ENCODE data around the gene KIAA1328.
"Not testable (repeated sequence)": the region's sequence is repeated elsewhere in the genome, so short reads cannot be mapped to it uniquely, and the experiment has no call there.

The KIAA1328 gene

GRCh38 chr18:36825526-36825925 is 3.4 kb upstream of the KIAA1328 start:
- DNase-seq (ENCODE audit: low read depth, low spot score), result no peak

DNA sequence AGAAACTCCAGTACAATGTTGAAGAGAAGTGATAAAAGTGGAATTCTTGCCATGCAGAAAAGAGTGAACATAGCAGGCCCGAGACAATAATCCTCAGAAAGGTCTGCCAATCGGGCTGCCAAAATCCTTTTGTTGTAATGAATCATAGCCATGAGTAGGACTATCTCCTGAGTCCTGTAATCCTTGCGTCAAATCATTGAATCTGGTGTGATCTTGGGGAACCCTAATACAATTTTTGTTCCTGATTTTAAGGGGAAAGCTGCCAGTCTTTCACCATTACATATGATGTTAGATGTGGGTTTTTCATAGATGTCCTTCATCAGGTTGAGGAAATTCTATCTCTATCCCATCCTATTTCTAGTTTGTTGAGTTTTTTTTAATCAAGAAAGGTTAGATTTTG is 2.4 kb upstream of the KIAA1328 start:
- no peak for DNase-seq (ENCODE audit: low read depth, low spot score)

DNA sequence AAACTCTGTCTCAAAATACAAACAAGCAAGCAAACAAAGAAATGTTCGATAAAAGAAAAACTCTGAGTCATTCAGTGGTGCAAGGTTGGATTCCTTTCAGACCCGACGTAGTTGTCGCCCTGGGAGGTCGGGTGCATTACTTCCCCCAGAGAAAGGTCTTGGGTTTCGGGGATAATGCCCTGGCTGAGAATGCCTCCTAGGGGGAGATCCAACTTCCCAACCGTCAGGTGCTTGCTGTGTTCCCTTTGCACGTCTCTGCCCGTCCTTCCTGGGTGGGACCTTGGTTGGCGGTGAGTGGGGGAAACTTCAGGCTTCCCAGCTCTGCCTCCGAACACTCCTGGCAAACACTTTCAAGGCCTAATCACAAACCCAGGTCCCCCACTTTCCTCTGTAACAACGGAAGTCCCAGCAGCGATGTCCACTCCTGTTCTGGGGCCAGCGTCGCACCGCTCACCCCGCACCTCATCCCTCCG is 734 bp upstream of the KIAA1328 start:
- DNase-seq (ENCODE audit: low read depth, low spot score), result no peak

GRCh38 chr18:36829362-36830157 is 633 bp downstream of the KIAA1328 start:
- DNase-seq (ENCODE audit: low read depth, low spot score), result no peak

GRCh38 chr18:36830158-36830495 is 1.2 kb downstream of the KIAA1328 start:
- DNase-seq (ENCODE audit: low read depth, low spot score), result no peak

DNA sequence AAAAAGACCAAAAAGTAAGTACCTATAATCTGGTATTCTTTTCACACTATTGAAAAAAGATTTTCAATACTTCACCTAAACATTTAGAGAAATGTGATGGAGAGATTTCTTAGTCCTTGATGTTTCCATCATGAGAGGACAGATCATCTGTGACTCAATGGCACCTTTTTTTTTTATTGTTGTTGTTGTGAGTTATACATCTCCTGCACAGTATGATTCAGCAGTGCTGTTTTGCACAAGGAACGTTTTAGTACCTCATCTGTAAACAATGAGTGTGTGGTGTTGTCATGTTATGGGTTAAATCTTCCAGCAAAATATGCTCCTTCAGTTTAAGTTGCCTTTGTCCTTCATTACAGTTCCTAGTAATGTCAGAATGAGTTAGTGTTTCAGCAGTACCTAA is 2.2 kb downstream of the KIAA1328 start:
- DNase-seq (ENCODE audit: low read depth, low spot score), result no peak

DNA sequence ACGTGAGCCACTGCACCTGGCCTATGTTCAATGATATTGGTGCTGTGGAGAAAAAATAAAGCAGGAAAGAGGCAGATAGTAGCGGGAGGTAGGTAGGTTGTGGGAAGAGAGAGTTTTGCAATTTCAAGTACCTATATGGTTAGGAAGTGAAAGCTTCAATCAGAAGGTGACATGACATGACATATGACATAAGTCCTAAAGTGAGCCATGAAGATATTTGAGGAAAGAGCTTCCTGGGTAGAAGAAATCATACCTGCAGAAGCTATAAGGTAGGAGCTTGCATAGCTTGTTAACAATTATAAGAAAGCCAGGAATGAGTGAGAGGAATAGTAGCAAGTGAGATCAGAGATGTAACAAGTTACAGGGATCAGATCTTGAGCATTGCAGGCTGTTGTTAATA is 4.2 kb downstream of the KIAA1328 start:
- no peak for DNase-seq (ENCODE audit: low read depth, low spot score)

GRCh38 chr18:36835927-36836326 is 7.0 kb downstream of the KIAA1328 start:
- no peak for DNase-seq (ENCODE audit: low read depth, low spot score)

GRCh38 chr18:36839835-36840234 is 10.9 kb downstream of the KIAA1328 start:
- no peak for DNase-seq (ENCODE audit: low read depth, low spot score)

GRCh38 chr18:36843199-36843598 is 14.3 kb downstream of the KIAA1328 start:
- DNase-seq (ENCODE audit: low read depth, low spot score), result no peak

DNA sequence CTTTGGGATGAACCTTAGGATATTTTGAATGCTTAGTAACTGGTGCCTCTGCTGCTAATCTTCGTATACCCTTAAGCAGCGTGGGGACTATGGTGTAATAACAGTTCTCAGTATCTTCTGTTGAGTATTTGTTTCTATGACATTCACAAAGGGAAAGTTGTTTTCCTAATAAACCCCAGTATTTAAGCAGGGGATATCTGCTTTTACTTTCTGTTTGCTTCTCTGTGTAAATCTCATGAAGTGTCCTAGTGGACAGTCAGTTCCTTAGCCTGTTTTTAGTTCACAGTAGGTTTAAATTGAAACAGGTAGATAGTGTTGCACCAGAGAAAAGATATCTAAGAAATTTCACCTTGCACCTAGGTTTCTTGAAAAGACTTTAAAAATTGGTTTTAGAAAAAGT is 14.9 kb downstream of the KIAA1328 start:
- no peak for DNase-seq (ENCODE audit: low read depth, low spot score)

DNA sequence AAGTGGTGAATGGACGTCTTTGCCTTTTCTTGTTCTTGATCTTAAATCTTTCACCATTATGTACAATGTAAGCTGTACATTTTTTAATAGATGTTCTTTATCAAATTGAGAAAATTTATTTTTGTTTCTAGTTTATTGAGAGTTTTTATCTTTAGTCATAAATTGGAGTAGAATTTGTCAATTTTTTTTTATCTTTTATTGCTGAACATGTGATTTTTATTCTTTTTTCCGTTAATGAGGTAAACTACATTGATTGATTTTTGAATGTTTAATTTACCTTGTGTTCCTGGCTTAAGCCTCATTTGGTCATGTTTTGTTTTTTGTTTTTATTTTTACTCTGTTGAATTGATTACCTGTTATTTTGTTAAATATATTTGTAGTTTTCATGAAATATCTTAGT is 19.7 kb downstream of the KIAA1328 start:
- no peak for DNase-seq (ENCODE audit: low read depth, low spot score)

DNA sequence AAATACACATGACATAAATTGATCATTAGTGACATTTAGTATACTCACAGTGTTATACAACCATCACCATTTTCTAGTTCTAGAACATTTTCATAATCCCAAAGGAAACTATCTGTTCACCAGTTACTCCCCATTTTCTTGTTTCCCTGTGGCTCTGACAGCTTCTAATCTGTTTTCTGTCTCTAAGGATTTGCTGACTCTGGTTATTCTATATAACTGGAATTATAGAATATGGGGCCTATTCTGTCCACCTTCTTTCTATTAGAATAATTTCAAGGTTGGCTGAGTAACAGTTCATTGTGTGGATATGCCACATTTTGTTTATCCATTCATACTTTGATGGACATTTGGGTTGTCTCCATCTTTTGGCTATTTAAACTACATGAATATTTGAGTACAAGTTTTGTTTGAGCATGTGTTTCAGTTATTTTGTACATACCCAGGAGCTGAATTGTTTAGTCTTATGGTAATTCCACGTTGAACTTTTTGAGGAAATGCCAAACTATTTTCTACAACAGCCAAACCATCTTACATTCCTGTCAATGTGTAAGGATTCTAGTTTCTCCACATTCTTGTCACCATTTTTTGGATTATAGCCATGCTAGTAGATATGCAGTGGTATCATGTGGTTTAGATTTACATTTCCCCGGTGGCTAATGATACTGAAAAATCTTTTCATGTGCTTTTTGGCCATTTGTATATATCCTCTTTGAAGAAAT is 20.5 kb downstream of the KIAA1328 start:
- DNase-seq (ENCODE audit: low read depth, low spot score), result no peak

DNA sequence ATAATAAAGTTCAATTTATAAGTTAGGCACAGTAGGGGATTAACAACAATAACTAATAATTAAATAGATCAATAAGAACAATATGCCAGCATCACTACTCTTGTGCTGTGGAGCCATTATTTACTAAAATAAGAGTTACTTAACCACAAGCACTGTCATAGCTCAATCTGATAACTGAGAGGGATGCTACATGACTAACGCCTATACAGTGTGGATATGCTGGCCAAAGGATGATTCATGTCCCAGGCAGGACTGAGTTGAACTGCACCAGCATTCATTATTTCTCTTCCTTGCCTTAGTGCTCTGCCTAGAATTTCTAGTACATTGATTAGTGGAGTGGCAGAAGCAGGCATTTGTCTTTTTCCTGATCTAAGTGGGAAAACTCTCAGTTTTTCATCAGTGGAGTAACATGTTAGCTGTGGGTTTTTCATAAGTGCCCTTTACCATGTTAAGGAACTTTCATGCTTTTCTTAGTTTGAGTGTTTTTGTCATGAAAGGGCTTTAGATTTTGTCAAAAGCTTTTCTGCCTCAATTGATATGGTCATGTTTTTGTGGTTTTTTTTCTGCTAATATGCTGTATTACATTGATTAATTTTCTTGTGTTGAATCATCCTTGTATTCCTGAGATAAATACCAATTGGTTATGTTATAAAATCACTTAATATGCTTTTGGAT is 21.7 kb downstream of the KIAA1328 start:
- DNase-seq (ENCODE audit: low read depth, low spot score), result no peak

DNA sequence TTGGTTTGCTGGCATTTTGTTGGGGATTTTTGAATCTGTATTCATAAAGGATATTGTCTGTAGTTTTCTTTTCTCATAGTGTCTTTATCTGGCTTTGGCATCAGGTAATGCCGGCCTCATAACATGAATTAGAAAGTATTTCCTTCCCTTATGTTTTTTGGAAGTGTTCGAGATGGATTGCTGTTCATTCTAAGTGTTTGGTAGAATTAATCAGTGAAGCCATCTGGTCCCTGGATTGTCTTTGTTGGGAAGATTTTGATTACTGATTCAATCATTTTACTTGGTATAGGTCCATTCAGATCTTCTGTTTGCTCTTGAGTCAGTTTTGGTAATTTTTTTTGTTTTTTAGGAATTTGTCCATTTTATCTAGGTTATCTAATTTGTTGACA is 22.3 kb downstream of the KIAA1328 start:
- no peak for DNase-seq (ENCODE audit: low read depth, low spot score)

- no peak for DNase-seq (ENCODE audit: low read depth, low spot score)
These were observed 27.9 kb downstream of the KIAA1328 start for GRCh38 chr18:36856815-36857214.

DNA sequence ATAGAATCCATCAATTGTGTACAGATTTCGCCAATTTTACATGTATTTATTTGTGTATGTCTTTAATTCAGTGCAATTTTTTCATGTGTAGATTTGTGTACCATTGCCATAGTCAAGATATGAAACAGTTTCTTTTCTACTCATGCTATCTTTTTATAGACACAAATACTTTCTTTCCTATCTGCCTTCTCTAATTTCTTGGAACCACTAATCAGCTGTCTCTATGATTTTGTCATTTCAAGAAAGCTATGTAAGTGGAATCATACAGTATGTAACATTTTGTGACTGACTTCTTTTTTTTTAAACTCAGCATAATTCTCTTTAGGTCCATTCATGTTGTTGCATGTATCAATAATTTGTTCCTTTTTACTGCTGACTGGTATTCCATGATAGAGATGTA is 33.3 kb downstream of the KIAA1328 start:
- no peak for DNase-seq (ENCODE audit: low read depth, low spot score)

DNA sequence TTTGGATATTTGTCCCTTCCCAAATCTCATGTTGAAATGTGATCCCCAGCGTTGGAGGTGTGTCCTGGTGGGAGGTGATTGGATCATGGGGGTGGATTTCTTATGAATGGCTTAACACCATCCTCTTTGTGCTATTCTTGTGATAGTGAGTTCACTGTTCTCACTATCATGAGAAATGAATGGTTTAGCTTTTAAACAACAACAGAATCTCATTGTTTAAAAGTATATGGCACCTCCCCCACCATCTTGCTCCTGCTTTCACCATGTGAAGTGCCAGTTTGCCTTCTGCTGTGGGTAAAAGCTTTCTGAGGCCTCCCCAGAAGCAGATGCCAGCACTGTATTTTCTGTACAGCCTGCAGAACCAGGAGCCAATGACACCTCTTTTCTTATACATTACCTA is 38.1 kb downstream of the KIAA1328 start:
- DNase-seq (ENCODE audit: low read depth, low spot score), result no peak

GRCh38 chr18:36871801-36872200 is 42.9 kb downstream of the KIAA1328 start:
- no peak for DNase-seq (ENCODE audit: low read depth, low spot score)

DNA sequence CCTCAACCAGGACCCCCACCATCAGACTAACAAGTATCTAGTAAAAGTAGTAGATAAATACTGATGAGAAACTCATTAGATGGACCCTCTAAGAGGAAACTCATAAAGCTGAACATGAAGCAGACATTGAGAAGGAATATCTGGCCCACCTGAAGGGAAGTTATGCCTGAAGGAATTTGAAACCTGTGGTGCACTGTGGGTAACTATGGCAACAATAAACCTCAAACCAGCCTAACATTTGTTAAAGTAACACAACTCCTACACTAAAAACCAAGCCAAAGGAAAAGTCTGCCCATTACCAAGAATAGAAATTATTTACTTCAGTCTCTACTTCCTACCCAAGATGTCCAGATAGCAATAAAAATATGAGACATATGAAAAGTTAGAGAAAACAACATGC is 43.4 kb downstream of the KIAA1328 start:
- DNase-seq (ENCODE audit: low read depth, low spot score), result no peak

DNA sequence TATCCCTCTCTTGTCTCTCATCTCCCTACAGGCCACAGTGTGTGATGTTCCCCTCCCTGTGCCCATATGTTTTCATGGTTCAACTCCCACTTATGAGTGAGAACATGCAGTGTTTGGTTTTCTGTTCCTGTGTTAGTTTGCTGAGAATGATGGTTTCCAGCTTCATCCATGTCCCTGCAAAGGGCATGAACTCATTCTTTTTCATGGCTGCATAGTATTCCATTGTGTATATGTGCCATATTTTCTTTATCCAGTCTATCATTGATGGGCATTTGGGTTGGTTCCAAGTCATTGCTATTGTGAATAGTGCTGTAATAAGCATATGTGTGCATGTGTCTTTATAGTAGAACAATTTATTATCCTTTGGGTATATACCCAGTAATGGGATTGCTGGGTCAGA is 44.9 kb downstream of the KIAA1328 start:
- not testable (repeated sequence) for DNase-seq (ENCODE audit: low read depth, low spot score)

DNA sequence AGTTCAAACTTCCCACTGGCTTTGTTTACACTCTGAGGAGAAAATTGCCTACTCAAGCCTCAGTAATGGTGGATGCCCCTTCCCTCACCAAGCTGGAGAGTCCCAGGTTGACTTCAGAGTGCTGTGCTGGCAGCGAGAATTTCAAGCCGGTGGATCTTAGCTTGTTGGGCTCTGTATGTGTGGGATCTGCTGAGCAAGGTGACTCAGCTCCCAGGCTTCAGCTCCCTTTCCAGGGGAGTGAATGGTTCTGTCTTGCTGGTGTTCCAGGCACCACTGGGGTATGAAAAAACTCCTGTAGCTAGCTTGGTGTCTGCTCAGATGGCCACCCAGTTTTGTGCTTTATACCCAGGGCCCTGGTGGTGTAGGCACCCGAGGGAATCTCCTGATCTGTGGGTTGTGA is 50.9 kb downstream of the KIAA1328 start:
- not testable (repeated sequence) for DNase-seq (ENCODE audit: low read depth, low spot score)

- DNase-seq (ENCODE audit: low read depth, low spot score), result no peak
These were observed 57.1 kb downstream of the KIAA1328 start for GRCh38 chr18:36885981-36886380.

Measured in activated CD4-positive, CD25-positive, alpha-beta regulatory T cell treated with anti-CD3 and anti-CD28 coated beads, Interleukin-2, amount 50 U/mL, for 16 hours (primary cell).